KMS-11 (cell line): ENCODE data around the gene KRT85.

ENCODE experiments used
- H2AFZ ChIP-seq: fragments of 200-600 bp; sonication (generic); 2 replicates; pipeline ENCODE4 v1.6.1; 2016; ENCODE audit warnings: antibody characterized with exemption, mixed run types, low read depth
- H3K27ac ChIP-seq: fragments of 200-600 bp; sonication (generic); 2 replicates; pipeline ENCODE4 v1.6.1; 2016; ENCODE audit warnings: mild to moderate bottlenecking, mixed run types
- H3K27me3 ChIP-seq: fragments of 200-600 bp; sonication (generic); 2 replicates; pipeline ENCODE4 v1.6.1; 2017; ENCODE audit warnings: mild to moderate bottlenecking, low read depth, mixed run types, moderate library complexity; ENCODE audit not compliant: insufficient read depth
- H3K36me3 ChIP-seq: fragments of 200-600 bp; sonication (generic); 2 replicates; pipeline ENCODE4 v1.6.1; 2017; ENCODE audit warnings: mild to moderate bottlenecking, mixed run types; ENCODE audit not compliant: insufficient read depth
- H3K4me1 ChIP-seq: fragments of 200-600 bp; sonication (generic); 2 replicates; pipeline ENCODE4 v1.6.1; 2016; ENCODE audit warnings: mild to moderate bottlenecking, low read depth, mixed run types; ENCODE audit not compliant: poor library complexity, severe bottlenecking
- H3K4me2 ChIP-seq: fragments of 200-600 bp; sonication (generic); 2 replicates; pipeline ENCODE4 v1.7.0; 2016; ENCODE audit warnings: mild to moderate bottlenecking, mixed run types
- H3K4me3 ChIP-seq: fragments of 200-600 bp; sonication (generic); IDR thresholded peaks from 2 replicates; pipeline ENCODE4 v1.6.1; 2017; ENCODE audit warnings: low read depth, low read length, mixed read lengths; ENCODE audit not compliant: insufficient read depth
- H3K79me2 ChIP-seq: fragments of 200-600 bp; sonication (generic); 2 replicates; pipeline ENCODE4 v1.6.1; 2016; ENCODE audit warnings: low read depth, mixed run types; ENCODE audit not compliant: insufficient read depth
- H3K9ac ChIP-seq: fragments of 200-600 bp; sonication (generic); 2 replicates; pipeline ENCODE4 v1.6.1; 2016; ENCODE audit warnings: mild to moderate bottlenecking, mixed run types
- H4K20me1 ChIP-seq: fragments of 200-600 bp; sonication (generic); 2 replicates; pipeline ENCODE4 v1.6.1; 2016; ENCODE audit warnings: mild to moderate bottlenecking, mixed run types; ENCODE audit not compliant: insufficient read depth
- TF ChIP-seq, protein P1 (sequence below): fragments of 200-600 bp; sonication (generic); conservative IDR thresholded peaks from 2 replicates; pipeline ENCODE4 v1.6.1; 2017; ENCODE audit warnings: low read depth, mild to moderate bottlenecking, antibody characterized with exemption, low read length, moderate library complexity, mixed read lengths

The KRT85 gene

DNA sequence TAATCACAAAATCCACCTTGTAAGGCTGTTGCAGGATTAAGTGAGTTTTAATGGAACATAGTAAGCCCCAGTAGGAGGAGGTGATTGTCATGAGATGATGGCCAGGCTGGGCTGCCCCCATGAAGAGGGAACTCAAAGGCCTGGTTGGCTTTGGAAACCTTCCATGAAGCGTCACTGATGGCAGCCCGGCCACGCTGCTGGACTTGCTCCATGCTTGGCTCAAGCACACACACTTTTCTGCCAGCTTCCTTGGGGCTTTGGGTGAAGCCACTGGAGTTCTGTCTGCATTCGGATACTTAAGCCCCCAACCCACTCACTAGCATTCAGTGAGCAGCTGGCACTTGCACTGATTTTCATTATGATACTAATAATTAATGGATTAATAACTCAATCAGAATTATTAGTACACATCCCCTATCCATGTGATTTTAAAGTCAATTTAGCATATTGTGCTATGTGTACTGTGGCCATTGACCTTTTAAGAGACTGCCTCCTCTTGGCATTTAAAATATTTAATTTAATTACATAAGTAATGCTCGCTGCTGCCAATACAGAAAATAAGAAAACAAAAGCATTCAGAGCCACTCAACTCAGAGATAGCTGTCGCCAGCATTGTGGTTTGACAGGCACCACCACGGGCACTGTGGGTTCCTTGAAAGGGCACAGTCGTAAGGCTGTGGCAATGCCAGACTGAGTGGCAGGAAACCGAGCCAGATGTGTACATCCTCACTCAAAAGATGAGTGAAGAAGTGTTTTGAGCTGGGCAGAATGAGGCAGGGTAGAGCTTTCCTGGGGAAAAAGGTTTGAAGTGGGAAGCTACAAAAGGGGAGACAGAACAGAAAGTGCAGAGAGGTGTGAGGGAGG, 15.9 kb downstream of the KRT85 start:
- Histone ChIP-seq H3K79me2 (no peaks in the 10 kb centered on the region), H4K20me1 (no peaks in the 10 kb centered on the region), H3K4me2 (no peak overlapping the region; the same call in 1 of the 2 replicates), H3K27ac (no peak overlapping the region), H3K36me3 (no peaks in the 10 kb centered on the region), H3K4me3 (no peak overlapping the region), H3K9ac (no peak overlapping the region), H3K4me1 (peaks cover 5% of the 10 kb centered on the region), H2AFZ (no peak overlapping the region), H3K27me3 (peaks cover 16% of the 10 kb centered on the region; the same call in 1 of the 2 replicates)
- TF ChIP-seq, protein P1, sequence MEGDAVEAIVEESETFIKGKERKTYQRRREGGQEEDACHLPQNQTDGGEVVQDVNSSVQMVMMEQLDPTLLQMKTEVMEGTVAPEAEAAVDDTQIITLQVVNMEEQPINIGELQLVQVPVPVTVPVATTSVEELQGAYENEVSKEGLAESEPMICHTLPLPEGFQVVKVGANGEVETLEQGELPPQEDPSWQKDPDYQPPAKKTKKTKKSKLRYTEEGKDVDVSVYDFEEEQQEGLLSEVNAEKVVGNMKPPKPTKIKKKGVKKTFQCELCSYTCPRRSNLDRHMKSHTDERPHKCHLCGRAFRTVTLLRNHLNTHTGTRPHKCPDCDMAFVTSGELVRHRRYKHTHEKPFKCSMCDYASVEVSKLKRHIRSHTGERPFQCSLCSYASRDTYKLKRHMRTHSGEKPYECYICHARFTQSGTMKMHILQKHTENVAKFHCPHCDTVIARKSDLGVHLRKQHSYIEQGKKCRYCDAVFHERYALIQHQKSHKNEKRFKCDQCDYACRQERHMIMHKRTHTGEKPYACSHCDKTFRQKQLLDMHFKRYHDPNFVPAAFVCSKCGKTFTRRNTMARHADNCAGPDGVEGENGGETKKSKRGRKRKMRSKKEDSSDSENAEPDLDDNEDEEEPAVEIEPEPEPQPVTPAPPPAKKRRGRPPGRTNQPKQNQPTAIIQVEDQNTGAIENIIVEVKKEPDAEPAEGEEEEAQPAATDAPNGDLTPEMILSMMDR, result no peak

DNA sequence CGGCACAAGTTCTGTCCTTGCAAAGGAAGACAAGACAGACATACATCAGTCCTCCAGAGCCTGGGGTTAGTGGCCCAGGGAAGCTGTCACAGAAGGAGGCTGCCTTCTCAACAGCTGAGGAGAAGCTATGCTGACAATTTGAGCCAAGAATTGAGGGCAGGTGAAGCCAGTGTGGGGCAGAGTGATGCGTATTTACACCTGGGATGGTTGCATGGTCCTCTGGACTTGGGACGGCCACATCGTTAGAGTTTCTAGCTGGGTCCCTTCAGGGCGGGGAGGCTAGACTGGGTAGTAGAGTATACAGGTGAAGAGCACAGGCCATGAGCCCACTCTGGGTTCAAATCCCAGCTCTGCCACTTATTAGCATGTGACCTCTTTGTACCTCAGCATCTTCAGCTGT, 16.5 kb downstream of the KRT85 start:
- Histone ChIP-seq H3K27me3 (peaks cover 16% of the 10 kb centered on the region; the same call in 1 of the 2 replicates), H3K79me2 (no peaks in the 10 kb centered on the region), H3K4me3 (no peak overlapping the region), H3K27ac (no peak overlapping the region), H3K4me1 (peaks cover 5% of the 10 kb centered on the region), H3K4me2 (no peak overlapping the region), H2AFZ (no peak overlapping the region), H4K20me1 (no peaks in the 10 kb centered on the region), H3K36me3 (no peaks in the 10 kb centered on the region), H3K9ac (no peak overlapping the region)
- TF ChIP-seq, protein P1, result no peak

DNA sequence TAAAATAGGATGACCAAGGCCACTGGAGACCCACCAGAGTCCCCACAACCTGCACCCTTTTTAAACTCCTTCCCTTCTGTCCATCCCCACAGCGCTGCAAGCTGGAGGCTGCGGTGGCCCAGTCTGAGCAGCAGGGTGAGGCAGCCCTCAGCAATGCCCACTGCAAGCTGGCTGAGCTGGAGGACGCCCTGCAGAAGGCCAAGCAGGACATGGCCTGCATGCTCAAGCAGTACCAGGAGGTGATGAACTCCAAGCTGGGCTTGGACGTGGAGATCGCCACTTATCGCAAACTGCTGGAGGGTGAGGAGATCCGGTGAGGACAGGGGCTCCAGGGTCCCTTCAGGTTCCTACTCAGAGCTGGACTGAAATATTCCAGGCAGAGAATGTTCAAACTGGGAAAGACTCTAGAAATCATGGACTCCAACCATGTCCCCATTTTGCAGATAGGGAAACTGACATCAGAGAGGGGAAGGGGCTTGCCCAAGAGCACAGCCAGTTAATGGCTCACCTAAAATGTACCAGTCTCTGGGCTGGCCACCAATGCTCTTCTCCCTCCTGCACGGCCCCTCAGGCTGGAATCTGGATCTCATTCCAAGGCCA, 17.2 kb downstream of the KRT85 start:
- Histone ChIP-seq H3K36me3 (no peaks in the 10 kb centered on the region), H3K27ac (no peak overlapping the region), H3K27me3 (peaks cover 11% of the 10 kb centered on the region; the same call in 1 of the 2 replicates), H3K4me2 (no peak overlapping the region), H3K79me2 (no peaks in the 10 kb centered on the region), H3K4me1 (peaks cover 5% of the 10 kb centered on the region), H3K4me3 (no peak overlapping the region), H4K20me1 (no peaks in the 10 kb centered on the region), H2AFZ (no peak overlapping the region), H3K9ac (no peak overlapping the region)
- TF ChIP-seq, protein P1, result no peak

DNA sequence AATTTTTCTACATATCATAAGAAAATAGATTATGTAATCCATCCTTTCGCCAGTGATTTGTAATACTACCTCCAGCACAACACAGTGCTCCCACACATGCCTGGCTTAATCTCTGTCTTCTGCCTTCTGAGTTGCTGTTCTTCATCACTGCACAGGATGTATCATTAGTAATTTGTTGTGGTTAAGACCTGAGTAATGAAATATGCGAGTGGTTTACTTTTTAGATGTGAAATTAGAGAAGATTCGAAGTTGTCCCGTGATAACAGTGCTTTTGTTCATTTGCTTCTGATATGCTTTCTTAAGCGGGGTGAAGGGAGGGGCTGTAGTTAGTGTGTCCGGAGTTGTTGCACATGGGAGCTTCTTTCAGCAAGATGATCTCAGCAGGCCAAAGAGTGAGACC, 18.1 kb downstream of the KRT85 start:
- Histone ChIP-seq H3K4me1 (peaks cover 5% of the 10 kb centered on the region), H3K36me3 (no peaks in the 10 kb centered on the region), H3K79me2 (no peaks in the 10 kb centered on the region), H4K20me1 (no peaks in the 10 kb centered on the region), H3K27me3 (peaks cover 8% of the 10 kb centered on the region), H3K9ac (no peak overlapping the region), H3K4me2 (no peak overlapping the region), H3K4me3 (no peak overlapping the region), H2AFZ (no peak overlapping the region), H3K27ac (no peak overlapping the region)
- TF ChIP-seq, protein P1, result no peak
